Neural progenitor cell (in vitro differentiated cells): ENCODE results near the gene NALCN. TPM values are rescaled to one million over a fixed set of nuclear protein-coding genes. Genes with fewer than 3 reads are reported as not detected.
A peak's percentile ranks its signal among the peaks of the same experiment; 100 is the strongest.

Source experiments
- DNase-seq: peaks from one replicate; pipeline ENCODE4 v3.0.0-alpha.2; 2016; ENCODE audit warnings: low spot score
- H2AFZ ChIP-seq: fragments of 200-600 bp; sonication (generic); replicated peaks from 2 replicates; pipeline ENCODE4 v1.6.1; 2016; ENCODE audit warnings: antibody characterized with exemption
- H3F3A ChIP-seq: fragments of 200-600 bp; sonication (generic); 2 replicates; pipeline ENCODE4 v1.6.1; 2016; ENCODE audit warnings: antibody characterized with exemption, low read depth
- H3K27ac ChIP-seq: fragments of 200-600 bp; sonication (generic); 2 replicates; pipeline ENCODE4 v1.5.1; 2016; ENCODE audit warnings: mild to moderate bottlenecking
- H3K27me3 ChIP-seq: fragments of 200-600 bp; sonication (generic); 2 replicates; pipeline ENCODE4 v1.6.1; 2016; ENCODE audit warnings: mild to moderate bottlenecking, moderate library complexity
- H3K36me3 ChIP-seq: fragments of 200-600 bp; sonication (generic); 2 replicates; pipeline ENCODE4 v1.5.1; 2016
- H3K4me1 ChIP-seq: fragments of 200-600 bp; sonication (generic); 2 replicates; pipeline ENCODE4 v1.6.1; 2016; ENCODE audit warnings: mixed run types
- H3K4me2 ChIP-seq: fragments of 200-600 bp; sonication (generic); 2 replicates; pipeline ENCODE4 v1.6.1; 2016
- H3K4me3 ChIP-seq: fragments of 200-600 bp; sonication (generic); 2 replicates; pipeline ENCODE4 v1.5.1; 2016
- H3K79me2 ChIP-seq: fragments of 200-600 bp; sonication (generic); 2 replicates; pipeline ENCODE4 v1.6.1; 2016; ENCODE audit warnings: low read depth
- H3K9ac ChIP-seq: fragments of 200-600 bp; sonication (generic); 2 replicates; pipeline ENCODE4 v1.6.1; 2016
- H3K9me3 ChIP-seq: fragments of 200-600 bp; sonication (generic); 2 replicates; pipeline ENCODE4 v1.5.1; 2016; ENCODE audit warnings: low read depth
- H4K20me1 ChIP-seq: fragments of 200-600 bp; sonication (generic); 2 replicates; pipeline ENCODE4 v1.6.1; 2016; ENCODE audit warnings: low read depth
- H3K27ac Mint-ChIP-seq: 3 replicates; pipeline ENCODE4 v1.8.0; 2021; ENCODE audit warnings: mixed read lengths
- H3K27me3 Mint-ChIP-seq: 2 replicates; pipeline ENCODE4 v1.8.0; 2022; ENCODE audit warnings: low read depth, mild to moderate bottlenecking, inconsistent platforms, moderate library complexity, mixed read lengths; ENCODE audit not compliant: insufficient read depth
- H3K36me3 Mint-ChIP-seq: 3 replicates; pipeline ENCODE4 v1.8.0; 2021; ENCODE audit warnings: mixed read lengths
- H3K4me1 Mint-ChIP-seq: 3 replicates; pipeline ENCODE4 v1.8.0; 2021; ENCODE audit warnings: mixed read lengths
- H3K4me3 Mint-ChIP-seq: 3 replicates; pipeline ENCODE4 v1.8.0; 2021; ENCODE audit warnings: mild to moderate bottlenecking, moderate library complexity, mixed read lengths
- H3K9me3 Mint-ChIP-seq: 3 replicates; pipeline ENCODE4 v1.8.0; 2020; ENCODE audit warnings: mixed read lengths
- CTCF ChIP-seq: fragments of 200-600 bp; sonication (generic); IDR thresholded peaks from 2 replicates; pipeline ENCODE4 v1.5.1; 2017; ENCODE audit warnings: antibody characterized with exemption, mild to moderate bottlenecking
- EZH2 ChIP-seq: fragments of 200-600 bp; sonication (generic); IDR thresholded peaks from 2 replicates; pipeline ENCODE4 v1.6.1; 2017; ENCODE audit warnings: antibody characterized with exemption, mild to moderate bottlenecking, moderate library complexity
- EZH2phosphoT487 ChIP-seq: fragments of 200-600 bp; sonication (generic); IDR thresholded peaks from 2 replicates; pipeline ENCODE4 v1.6.1; 2017; ENCODE audit warnings: antibody characterized with exemption
- total RNA-seq: library from RNA; depleted of rRNA; stranded (reverse); fragments of >200 nt; gene quantifications from 2 replicates; pipeline ENCODE4 v1.2.3, GENCODE V29; 2015; ENCODE audit warnings: low replicate concordance

The NALCN gene
- total RNA-seq, 1 donor from 2014 or later = 1.1 TPM

GRCh38 chr13:101327871-101328270, 88.4 kb downstream of the NALCN start:
- no peaks in the 10 kb centered on the region for H3K36me3 Mint-ChIP-seq
- H3K27ac Mint-ChIP-seq = no peak overlapping the region
- peaks cover 25% of the 10 kb centered on the region for H3K4me1 Mint-ChIP-seq
- Histone ChIP-seq H2AFZ (peak overlapping the region; percentile 44), H3K4me2 (no peak overlapping the region), H3K79me2 (no peaks in the 10 kb centered on the region), H3K27me3 (no peaks in the 10 kb centered on the region), H3K4me1 (peaks cover 52% of the 10 kb centered on the region), H3K9me3 (no peaks in the 10 kb centered on the region), H3F3A (peaks cover 12% of the 10 kb centered on the region), H3K36me3 (no peaks in the 10 kb centered on the region), H3K4me3 (no peak overlapping the region), H3K27ac (no peak overlapping the region), H4K20me1 (no peaks in the 10 kb centered on the region), H3K9ac (no peak overlapping the region)
- DNase-seq = no peak
- TF ChIP-seq CTCF = no peak
- TF ChIP-seq EZH2 = no peak
- no peak for TF ChIP-seq EZH2phosphoT487
- no peak overlapping the region for H3K4me3 Mint-ChIP-seq
- peaks cover 3% of the 10 kb centered on the region for H3K27me3 Mint-ChIP-seq
- H3K9me3 Mint-ChIP-seq = no peaks in the 10 kb centered on the region

- peaks cover 12% of the 10 kb centered on the region for H3F3A ChIP-seq
- H3K9me3 Mint-ChIP-seq = no peaks in the 10 kb centered on the region
- H2AFZ ChIP-seq = peak overlapping the region; percentile 61
- DNase-seq = no peak
- H3K36me3 Mint-ChIP-seq = no peaks in the 10 kb centered on the region
- peaks cover 2% of the 10 kb centered on the region for H3K27me3 Mint-ChIP-seq
- H3K9ac ChIP-seq = no peak overlapping the region
- no peak overlapping the region for H3K4me3 Mint-ChIP-seq
- H3K27ac Mint-ChIP-seq = peak overlapping the region; percentile 83
- H3K4me1 ChIP-seq = peaks cover 45% of the 10 kb centered on the region
- H3K4me3 ChIP-seq = no peak overlapping the region
- no peaks in the 10 kb centered on the region for H4K20me1 ChIP-seq
- TF ChIP-seq CTCF (no peak), EZH2phosphoT487 (no peak), EZH2 (no peak)
- peak overlapping the region; percentile 65 for H3K4me2 ChIP-seq
- H3K27ac ChIP-seq = peak overlapping the region; percentile 48
- no peaks in the 10 kb centered on the region for H3K79me2 ChIP-seq
- H3K9me3 ChIP-seq = no peaks in the 10 kb centered on the region
- H3K4me1 Mint-ChIP-seq = peaks cover 25% of the 10 kb centered on the region
- H3K27me3 ChIP-seq = no peaks in the 10 kb centered on the region
- no peaks in the 10 kb centered on the region for H3K36me3 ChIP-seq
Observed at GRCh38 chr13:101326710-101327109, 89.6 kb downstream of the NALCN start.

- Histone ChIP-seq H3K4me2 (peak overlapping the region; percentile 65), H4K20me1 (no peaks in the 10 kb centered on the region), H3K9me3 (no peaks in the 10 kb centered on the region), H3K79me2 (no peaks in the 10 kb centered on the region), H3K4me1 (peaks cover 39% of the 10 kb centered on the region), H3K27ac (peak overlapping the region; percentile 96), H3K4me3 (no peak overlapping the region), H3K27me3 (no peaks in the 10 kb centered on the region), H3F3A (peaks cover 12% of the 10 kb centered on the region), H3K9ac (no peak overlapping the region), H3K36me3 (no peaks in the 10 kb centered on the region), H2AFZ (no peak overlapping the region)
- peak; percentile 87 for DNase-seq
- H3K27ac Mint-ChIP-seq = peak overlapping the region; percentile 97
- H3K27me3 Mint-ChIP-seq = peaks cover 2% of the 10 kb centered on the region
- H3K4me3 Mint-ChIP-seq = no peak overlapping the region
- H3K36me3 Mint-ChIP-seq = no peaks in the 10 kb centered on the region
- peaks cover 25% of the 10 kb centered on the region for H3K4me1 Mint-ChIP-seq
- no peaks in the 10 kb centered on the region for H3K9me3 Mint-ChIP-seq
- TF ChIP-seq EZH2phosphoT487 (no peak), EZH2 (no peak), CTCF (no peak)
Observed at GRCh38 chr13:101325423-101325822, 90.9 kb downstream of the NALCN start.
